Measurements from ENCODE around the gene SMTNL1. TPM values are rescaled to one million over a fixed set of nuclear protein-coding genes. Genes with fewer than 3 reads are reported as not detected.

The SMTNL1 gene
- total RNA-seq, 2 donors from 2014 or later = not detected

DNA sequence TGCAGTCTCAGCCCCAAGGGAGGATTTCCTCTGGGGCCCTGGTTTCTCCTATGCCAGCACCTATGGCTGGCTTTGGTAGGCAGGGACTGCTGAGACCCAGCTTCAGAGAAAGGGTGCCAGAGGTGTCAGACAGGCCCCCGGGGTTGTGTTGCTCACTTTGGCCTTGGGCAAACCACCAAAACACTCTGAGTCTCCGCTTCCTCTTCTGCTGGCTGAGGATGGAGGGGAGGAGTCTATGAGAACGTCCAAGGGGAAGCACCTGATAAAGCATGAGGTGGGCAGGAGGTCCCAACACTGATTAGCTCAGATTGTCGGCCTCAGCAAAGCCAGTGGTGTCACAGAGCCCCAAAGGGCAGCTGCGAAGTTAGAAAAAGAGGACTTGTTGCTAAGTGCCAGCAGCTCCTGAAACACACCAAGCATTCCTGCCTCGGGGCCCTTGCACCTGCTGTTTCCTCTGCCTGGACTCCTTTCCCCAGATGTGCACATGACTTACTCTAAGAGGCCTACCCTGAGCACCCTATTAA, 10.5 kb downstream of the SMTNL1 start:
- H3K4me3 ChIP-seq = no peak overlapping the region
- H3K9me3 ChIP-seq = no peaks in the 10 kb centered on the region
- TF ChIP-seq, protein P1, sequence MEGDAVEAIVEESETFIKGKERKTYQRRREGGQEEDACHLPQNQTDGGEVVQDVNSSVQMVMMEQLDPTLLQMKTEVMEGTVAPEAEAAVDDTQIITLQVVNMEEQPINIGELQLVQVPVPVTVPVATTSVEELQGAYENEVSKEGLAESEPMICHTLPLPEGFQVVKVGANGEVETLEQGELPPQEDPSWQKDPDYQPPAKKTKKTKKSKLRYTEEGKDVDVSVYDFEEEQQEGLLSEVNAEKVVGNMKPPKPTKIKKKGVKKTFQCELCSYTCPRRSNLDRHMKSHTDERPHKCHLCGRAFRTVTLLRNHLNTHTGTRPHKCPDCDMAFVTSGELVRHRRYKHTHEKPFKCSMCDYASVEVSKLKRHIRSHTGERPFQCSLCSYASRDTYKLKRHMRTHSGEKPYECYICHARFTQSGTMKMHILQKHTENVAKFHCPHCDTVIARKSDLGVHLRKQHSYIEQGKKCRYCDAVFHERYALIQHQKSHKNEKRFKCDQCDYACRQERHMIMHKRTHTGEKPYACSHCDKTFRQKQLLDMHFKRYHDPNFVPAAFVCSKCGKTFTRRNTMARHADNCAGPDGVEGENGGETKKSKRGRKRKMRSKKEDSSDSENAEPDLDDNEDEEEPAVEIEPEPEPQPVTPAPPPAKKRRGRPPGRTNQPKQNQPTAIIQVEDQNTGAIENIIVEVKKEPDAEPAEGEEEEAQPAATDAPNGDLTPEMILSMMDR (IDR thresholded peaks at IDR 0.05) = no peak
- no peak for TF ChIP-seq POLR2A (IDR thresholded peaks at IDR 0.05)
- ATAC-seq (peak; percentile 18), DNase-seq (peak; percentile 28 to 60 (median 50))
- WGBS, 2 donors = 17 to 26% methylated on average over 3 to 6 of the region's 6 CpGs
- no peaks in the 10 kb centered on the region for H3K27me3 ChIP-seq
- H3K27ac ChIP-seq = peak overlapping the region in 1 of 4 donors; percentile 15
- peaks cover 23% of the 10 kb centered on the region for H3K4me1 ChIP-seq
- intact Hi-C loops (cut with DNase I) = no loop called here
- H3K36me3 ChIP-seq (replicated peaks in 1 of 2; ENCODE audit: insufficient read depth in 1 of 2, low read depth in 2 of 2) = peaks cover 0 to 7% of the 10 kb centered on the region in 2 donors

DNA sequence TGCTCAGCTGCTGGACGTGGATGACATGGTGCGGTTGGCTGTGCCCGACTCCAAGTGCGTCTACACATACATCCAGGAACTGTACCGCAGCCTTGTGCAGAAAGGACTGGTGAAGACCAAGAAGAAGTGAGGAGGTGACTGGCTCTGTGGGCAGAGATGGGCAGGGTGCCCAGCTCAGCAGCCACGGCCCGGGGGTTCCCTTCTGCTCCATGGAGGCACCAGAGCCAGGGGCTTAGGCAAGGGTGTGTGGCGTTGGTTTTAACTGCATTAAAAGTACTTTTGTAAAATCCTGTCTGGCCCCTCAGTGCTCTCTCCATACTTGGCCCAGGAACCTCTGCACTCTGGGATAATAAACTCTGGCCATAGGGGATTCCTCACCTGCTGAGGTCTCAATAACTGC, 12.6 kb downstream of the SMTNL1 start:
- TF ChIP-seq, protein P1 (IDR thresholded peaks at IDR 0.05) = no peak
- no peak for TF ChIP-seq POLR2A (IDR thresholded peaks at IDR 0.05)
- no peaks in the 10 kb centered on the region for H3K27me3 ChIP-seq
- no peaks in the 10 kb centered on the region for H3K9me3 ChIP-seq
- WGBS, 2 donors = 78 to 84% methylated on average over 5 to 8 of the region's 8 CpGs
- ATAC-seq = no peak
- H3K36me3 ChIP-seq (replicated peaks in 1 of 2; ENCODE audit: insufficient read depth in 1 of 2, low read depth in 2 of 2) = peaks cover 0 to 14% of the 10 kb centered on the region in 2 donors
- no peak overlapping the region for H3K27ac ChIP-seq
- no peak overlapping the region for H3K4me3 ChIP-seq
- no peak for DNase-seq
- peaks cover 24% of the 10 kb centered on the region for H3K4me1 ChIP-seq
- intact Hi-C loops (cut with DNase I) = no loop called here

DNA sequence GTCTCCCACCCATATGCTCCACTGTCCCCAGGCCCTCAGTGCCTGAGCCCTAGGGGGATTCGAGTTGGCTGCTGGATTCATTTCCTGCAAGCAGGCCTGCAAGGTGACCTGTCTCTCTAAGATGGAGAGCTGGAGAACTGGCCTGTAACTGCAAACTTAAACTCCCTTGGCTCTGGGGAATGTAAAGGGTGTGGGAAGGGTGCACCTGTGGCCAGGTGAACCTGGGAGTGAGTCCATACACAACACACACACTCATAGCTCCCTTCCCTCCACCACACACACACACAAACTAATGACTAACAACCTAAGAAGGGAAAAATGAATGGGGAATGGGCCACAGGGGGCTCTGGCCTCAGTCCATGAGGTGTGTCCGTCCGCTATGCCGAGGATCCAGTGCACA, 14.5 kb downstream of the SMTNL1 start:
- WGBS, 2 donors = 29 to 48% methylated on average over 4 of the region's 4 CpGs
- DNase-seq (peak; percentile 70 to 82 (median 78)), ATAC-seq (peak; percentile 93)
- TF ChIP-seq, protein P1 (IDR thresholded peaks at IDR 0.05) = no peak
- TF ChIP-seq POLR2A (IDR thresholded peaks at IDR 0.05) = peak in 1 of 3 donors; percentile 26
- Histone ChIP-seq H3K27me3 (no peaks in the 10 kb centered on the region), H3K27ac (peak overlapping the region; percentile 69 to 73 (median 72)), H3K36me3 (replicated peaks in 1 of 2; ENCODE audit: insufficient read depth in 1 of 2, low read depth in 2 of 2) (peaks cover 0 to 14% of the 10 kb centered on the region in 2 donors), H3K4me3 (no peak overlapping the region), H3K4me1 (peaks cover 24% of the 10 kb centered on the region), H3K9me3 (no peaks in the 10 kb centered on the region)
- intact Hi-C loops (cut with DNase I) = no loop called here

DNA sequence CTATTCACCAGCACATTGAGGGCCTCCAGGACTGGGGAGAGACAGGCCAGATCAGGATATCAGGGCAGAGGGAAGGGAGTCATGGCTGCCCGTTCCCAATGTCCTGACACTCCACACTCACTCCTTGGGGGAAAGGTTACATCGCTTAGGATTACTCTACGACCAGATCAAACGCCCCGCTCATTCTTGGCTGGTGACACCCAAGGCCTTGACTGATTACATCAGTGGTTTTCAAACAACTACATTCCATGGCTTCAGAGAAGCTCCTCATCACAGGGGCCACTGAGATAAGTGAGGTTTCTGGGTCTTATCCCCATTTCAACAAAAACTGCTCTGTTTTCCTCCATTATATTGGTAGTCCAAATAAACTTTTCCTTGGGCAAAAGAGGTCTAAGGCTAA, 15.1 kb downstream of the SMTNL1 start:
- Histone ChIP-seq H3K4me1 (peaks cover 24% of the 10 kb centered on the region), H3K36me3 (replicated peaks in 1 of 2; ENCODE audit: insufficient read depth in 1 of 2, low read depth in 2 of 2) (peaks cover 0 to 14% of the 10 kb centered on the region in 2 donors), H3K27ac (peak overlapping the region; percentile 69 to 73 (median 72)), H3K27me3 (no peaks in the 10 kb centered on the region), H3K4me3 (no peak overlapping the region), H3K9me3 (no peaks in the 10 kb centered on the region)
- intact Hi-C loops (cut with DNase I) = no loop called here
- 36 to 51% methylated on average over 5 of the region's 5 CpGs for WGBS, 2 donors
- ATAC-seq = peak; percentile 58
- TF ChIP-seq, protein P1 (IDR thresholded peaks at IDR 0.05) = no peak
- no peak for TF ChIP-seq POLR2A (IDR thresholded peaks at IDR 0.05)
- peak in 2 of 4 donors; percentile 31 to 42 for DNase-seq

DNA sequence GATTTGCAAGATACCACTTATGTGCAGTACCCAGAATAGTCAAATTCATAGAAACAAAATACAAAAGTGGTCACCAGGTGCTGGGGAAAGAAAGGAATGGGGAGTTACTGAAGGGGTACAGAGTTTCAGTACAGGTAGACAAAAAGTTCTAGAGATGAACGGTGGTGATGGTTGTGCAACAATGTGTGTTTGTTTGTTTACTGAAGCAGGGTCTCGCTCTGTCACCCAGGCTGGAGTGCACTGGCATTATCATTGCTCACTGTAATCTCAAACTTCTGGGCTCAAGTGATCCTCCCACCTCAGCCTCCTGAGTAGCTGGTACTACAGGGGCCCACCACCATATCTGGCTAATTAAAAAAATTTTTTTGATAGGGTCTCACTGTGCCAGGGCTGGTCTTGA, 18.0 kb downstream of the SMTNL1 start:
- Histone ChIP-seq H3K4me3 (no peak overlapping the region), H3K27ac (no peak overlapping the region), H3K9me3 (no peaks in the 10 kb centered on the region), H3K27me3 (no peaks in the 10 kb centered on the region), H3K36me3 (replicated peaks in 1 of 2; ENCODE audit: insufficient read depth in 1 of 2, low read depth in 2 of 2) (peaks cover 0 to 14% of the 10 kb centered on the region in 2 donors), H3K4me1 (peaks cover 16% of the 10 kb centered on the region)
- WGBS, 2 donors = 90 to 100% methylated on average over 2 of the region's 2 CpGs
- no peak for DNase-seq
- intact Hi-C loops (cut with DNase I) = no loop called here
- TF ChIP-seq POLR2A (IDR thresholded peaks at IDR 0.05) = no peak
- TF ChIP-seq, protein P1 (IDR thresholded peaks at IDR 0.05) = no peak
- ATAC-seq = no peak

Data from body of pancreas (tissue), 4 donors.